ENCODE data around the gene CCT8. TPM values are rescaled to one million over a fixed set of nuclear protein-coding genes. Genes with fewer than 3 reads are reported as not detected.

The CCT8 gene
- total and polyA plus RNA-seq, 2 of the 8 experiments (the other 6 are each of a cell fraction or from before 2014, with no cell fraction given): 151 to 319 TPM

GRCh38 chr21:29080454-29080941 lies 7.0 kb upstream of the CCT8 start:
- Histone ChIP-seq H2BK5ac (ENCODE audit: low read depth, low read length) (no peak overlapping the region), H3K14ac (ENCODE audit: insufficient read length) (no peak overlapping the region), H2BK20ac (ENCODE audit: low read length) (no peak overlapping the region), H3K4me2 (ENCODE audit: insufficient read depth in 1 of 2, low read depth in 2 of 2, low read length in 2 of 2) (no peak overlapping the region), H4K91ac (replicated peaks; ENCODE audit: insufficient read length, low read length) (no peak overlapping the region), H2BK12ac (ENCODE audit: low read depth, low read length) (no peak overlapping the region), H3K23ac (ENCODE audit: insufficient read length) (no peak overlapping the region), H4K20me1 (replicated peaks in 1 of 2; ENCODE audit: control insufficient read depth in 1 of 2, insufficient read depth in 2 of 2, low read length in 2 of 2) (no peaks in the 10 kb centered on the region), H3K4me3 (ENCODE audit: extremely low read depth in 1 of 4, insufficient read depth in 2 of 4, low read depth in 3 of 4, low read length in 4 of 4) (no peak overlapping the region), H4K5ac (ENCODE audit: insufficient read length, low read depth, low read length) (no peak overlapping the region), H3K9me3 (ENCODE audit: insufficient read depth in 2 of 2, low read depth in 1 of 2, low read length in 1 of 2) (no peaks in the 10 kb centered on the region; a peak in 1 of 4 replicates), H3K18ac (ENCODE audit: extremely low read depth, low read length) (no peak overlapping the region), H3K4ac (replicated peaks; ENCODE audit: insufficient read length, low read depth, low read length) (no peak overlapping the region), H3K4me1 (replicated peaks in 1 of 4; ENCODE audit: control insufficient read depth in 3 of 4, insufficient read depth in 4 of 4, low read length in 3 of 4) (peaks cover 0 to 3% (median 0%) of the 10 kb centered on the region in 4 experiments; a peak in 1 of 7 replicates), H2AFZ (ENCODE audit: low read length) (no peak overlapping the region), H3K56ac (replicated peaks; ENCODE audit: insufficient read length, low read depth, low read length) (no peak overlapping the region), H3K23me2 (ENCODE audit: low read depth, low read length) (no peaks in the 10 kb centered on the region), H3K27ac (ENCODE audit: low read depth, low read length) (no peak overlapping the region), H2BK15ac (ENCODE audit: low read length) (no peak overlapping the region), H3K79me1 (ENCODE audit: low read depth, low read length) (no peaks in the 10 kb centered on the region), H4K8ac (ENCODE audit: extremely low read depth, insufficient read depth, low read length) (no peak overlapping the region), H2BK120ac (replicated peaks; ENCODE audit: low read depth, low read length) (no peak overlapping the region), H3K79me2 (ENCODE audit: control insufficient read depth in 1 of 2, insufficient read depth in 2 of 2, low read length in 2 of 2) (no peaks in the 10 kb centered on the region), H3K27me3 (replicated peaks in 1 of 4; ENCODE audit: control insufficient read depth in 3 of 4, extremely low read depth in 1 of 4, insufficient read depth in 3 of 4, low read length in 3 of 4) (no peaks in the 10 kb centered on the region), H2AK5ac (ENCODE audit: low read depth, low read length) (no peak overlapping the region), H3K9ac (replicated peaks in 1 of 4; ENCODE audit: extremely low read depth in 1 of 4, low read depth in 3 of 4, low read length in 3 of 4) (no peak overlapping the region), H3K36me3 (ENCODE audit: control insufficient read depth in 2 of 4, insufficient read depth in 4 of 4, low read length in 3 of 4) (no peaks in the 10 kb centered on the region)
- FAIRE-seq: no peak
- no peak for DNase-seq (ENCODE audit: low read depth in 1 of 2, low spot score in 2 of 2)
- ChIA-PET CTCF (ENCODE audit: partially characterized antibody) (interaction anchor here (0.9 to 1.0 kb wide), 2 partner anchors 268 to 292 kb away, joined by 3 to 4 read pairs; no protein-coding TSS in a partner anchor), POLR2A (ENCODE audit: partially characterized antibody) (no interaction called here)
- 96% methylated on average over 6 of the region's 6 CpGs; no CpG with 5 or more reads in 1 of the 2 experiments for WGBS, 2 experiments (ENCODE audit: extremely low coverage in 1 of 2, insufficient coverage in 1 of 2, insufficient read length in 1 of 2, insufficient replicate concordance in 2 of 2, low coverage in 1 of 2, low lambda C conversion rate in 2 of 2, missing lambda C conversion rate in 1 of 2)
- no peak for TF ChIP-seq BRCA1 (IDR thresholded peaks at IDR 0.05; ENCODE audit: low read depth, low read length)
- no peak for TF ChIP-seq RFX5 (IDR thresholded peaks at IDR 0.05; ENCODE audit: borderline replicate concordance, low read depth, low read length)
- TF ChIP-seq E2F6 (IDR thresholded peaks at IDR 0.05): no peak
- no peak for TF ChIP-seq MAX (IDR thresholded peaks at IDR 0.05)
- no peak for TF ChIP-seq NANOG (IDR thresholded peaks at IDR 0.05; ENCODE audit: insufficient read depth, low read depth, low read length, poor library complexity, severe bottlenecking)
- no peak for TF ChIP-seq CBX8 (IDR thresholded peaks at IDR 0.05; ENCODE audit: borderline replicate concordance, low read depth, low read length)
- no peak for TF ChIP-seq CTBP2 (IDR thresholded peaks at IDR 0.05; ENCODE audit: borderline replicate concordance, insufficient read depth, insufficient read length, low read length)
- no peak for TF ChIP-seq JUN (IDR thresholded peaks at IDR 0.05; ENCODE audit: low read depth, low read length)
- TF ChIP-seq NRF1 (IDR thresholded peaks at IDR 0.05; ENCODE audit: low read depth, low read length): no peak
- TF ChIP-seq EGR1 (IDR thresholded peaks at IDR 0.05; ENCODE audit: borderline replicate concordance, low read depth, low read length): no peak
- TF ChIP-seq EP300 (IDR thresholded peaks at IDR 0.05; ENCODE audit: borderline replicate concordance in 1 of 2, low read depth in 2 of 2, low read length in 2 of 2): no peak
- TF ChIP-seq FOSL1 (IDR thresholded peaks at IDR 0.05; ENCODE audit: insufficient read depth, low read depth, low read length): no peak
- no peak for TF ChIP-seq KDM1A (IDR thresholded peaks at IDR 0.05; ENCODE audit: borderline replicate concordance, low read length)
